ENCODE results near the gene IFIT1B.
"Not testable (repeated sequence)": the region's sequence is repeated elsewhere in the genome, so short reads cannot be mapped to it uniquely, and the experiment has no call there.

Gene IFIT1B

GRCh38 chr10:89384474-89385340 is 6.9 kb downstream of the IFIT1B start:
- peak; percentile 90 for DNase-seq

- DNase-seq, result no peak
These were observed 10.9 kb downstream of the IFIT1B start for GRCh38 chr10:89388806-89389205.

GRCh38 chr10:89389254-89389653 is 11.4 kb downstream of the IFIT1B start:
- DNase-seq, result peak; percentile 44

GRCh38 chr10:89390476-89391225 is 12.8 kb downstream of the IFIT1B start:
- no peak for DNase-seq

- DNase-seq, result not testable (repeated sequence)
These were observed 13.3 kb downstream of the IFIT1B start for GRCh38 chr10:89391226-89391576.

- DNase-seq, result peak; percentile 96
These were observed 14.3 kb downstream of the IFIT1B start, which contains the start of gene IFIT1 for GRCh38 chr10:89391907-89392756. Gene IFIT1 (plus strand): TSS chr10:89392623. CDS start chr10:89392713, 90 bp downstream.

GRCh38 chr10:89392974-89393373 is 15.1 kb downstream of the IFIT1B start:
- peak; percentile 79 for DNase-seq

GRCh38 chr10:89393898-89394297 is 16.0 kb downstream of the IFIT1B start:
- DNase-seq, result no peak

GRCh38 chr10:89395141-89395540 is 17.3 kb downstream of the IFIT1B start:
- no peak for DNase-seq

- DNase-seq, result no peak
These were observed 20.3 kb downstream of the IFIT1B start for GRCh38 chr10:89398003-89398749.

GRCh38 chr10:89399956-89400355 is 22.1 kb downstream of the IFIT1B start:
- peak; percentile 91 for DNase-seq

- DNase-seq, result no peak
These were observed 25.2 kb downstream of the IFIT1B start for GRCh38 chr10:89403043-89403442.

GRCh38 chr10:89404104-89405047 is 26.5 kb downstream of the IFIT1B start:
- no peak for DNase-seq

GRCh38 chr10:89406178-89406577 is 28.3 kb downstream of the IFIT1B start:
- not testable (repeated sequence) for DNase-seq

- not testable (repeated sequence) for DNase-seq
These were observed 29.9 kb downstream of the IFIT1B start for GRCh38 chr10:89407792-89408191.

- DNase-seq, result not testable (repeated sequence)
These were observed 31.4 kb downstream of the IFIT1B start for GRCh38 chr10:89409282-89409681.

GRCh38 chr10:89410551-89410950 is 32.7 kb downstream of the IFIT1B start:
- DNase-seq, result peak; percentile 69

- DNase-seq, result peak; percentile 50
These were observed 33.3 kb downstream of the IFIT1B start for GRCh38 chr10:89411135-89411534.

- peak; percentile 42 for DNase-seq
These were observed 34.4 kb downstream of the IFIT1B start for GRCh38 chr10:89412276-89412675.

- DNase-seq, result no peak
These were observed 35.6 kb downstream of the IFIT1B start for GRCh38 chr10:89413398-89413912.
